ENCODE measurements around the gene BGN. TPM values are rescaled to one million over a fixed set of nuclear protein-coding genes. Genes with fewer than 3 reads are reported as not detected.

BGN gene
- total RNA-seq, 1 donor from 2014 or later: not detected

GRCh38 chrX:153460826-153461225 lies 34.0 kb upstream of the BGN start:
- intact Hi-C loops (cut with micrococcal nuclease): loop anchor here (10.0 kb wide), 1 partner anchor 56 kb away; the partner anchor contains the start of gene PNMA6E

GRCh38 chrX:153462291-153462690 lies 32.5 kb upstream of the BGN start:
- intact Hi-C loops (cut with micrococcal nuclease): loop anchor here (10.0 kb wide), 1 partner anchor 57 kb away; the partner anchor contains the start of gene PNMA6E

- intact Hi-C loops (cut with micrococcal nuclease): loop anchor here (10.0 kb wide), 1 partner anchor 58 kb away; the partner anchor contains the start of gene PNMA6E
Observed at GRCh38 chrX:153463031-153463430, 31.7 kb upstream of the BGN start.

- intact Hi-C loops (cut with micrococcal nuclease): loop anchor here (10.0 kb wide), 1 partner anchor 59 kb away; the partner anchor contains the start of gene PNMA6E
Observed at GRCh38 chrX:153463556-153463955, 31.2 kb upstream of the BGN start.

- intact Hi-C loops (cut with micrococcal nuclease): loop anchor here (10.0 kb wide), 1 partner anchor 59 kb away; the partner anchor contains the start of gene PNMA6E
Observed at GRCh38 chrX:153464116-153464515, 30.7 kb upstream of the BGN start.

- intact Hi-C loops (cut with micrococcal nuclease): loop anchor here (10.0 kb wide), 1 partner anchor 61 kb away; the partner anchor contains the start of gene PNMA6E
Observed at GRCh38 chrX:153465691-153466380, 28.9 kb upstream of the BGN start.

GRCh38 chrX:153468008-153468580 lies 26.7 kb upstream of the BGN start:
- intact Hi-C loops (cut with micrococcal nuclease): loop anchor here (10.0 kb wide), 1 partner anchor 63 kb away; the partner anchor contains the start of gene PNMA6E

- intact Hi-C loops (cut with micrococcal nuclease): loop anchor here (1.0 to 10.0 kb wide), 5 partner anchors 65 to 528 kb away; partner anchors contain the start of genes CCNQ and PNMA6E
Observed at GRCh38 chrX:153469811-153470410, 24.9 kb upstream of the BGN start.

GRCh38 chrX:153470411-153471363 lies 24.1 kb upstream of the BGN start, which contains the start of gene HAUS7:
Gene HAUS7, minus strand, starts transcription at chrX:153470576. Its CDS starts 19 bp downstream, at chrX:153470557.
- intact Hi-C loops (cut with micrococcal nuclease): loop anchor here (1.0 to 5.0 kb wide), 5 partner anchors 37 to 528 kb away; partner anchors contain the start of gene CCNQ

GRCh38 chrX:153471663-153472280 lies 23.0 kb upstream of the BGN start:
- intact Hi-C loops (cut with micrococcal nuclease): loop anchor here (1.0 to 5.0 kb wide), 3 partner anchors 36 to 529 kb away; no protein-coding TSS in a partner anchor

- intact Hi-C loops (cut with micrococcal nuclease): loop anchor here (5.0 kb wide), 1 partner anchor 531 kb away; no protein-coding TSS in a partner anchor
Observed at GRCh38 chrX:153473126-153473525, 21.7 kb upstream of the BGN start.

GRCh38 chrX:153474266-153474665 lies 20.5 kb upstream of the BGN start:
- intact Hi-C loops (cut with micrococcal nuclease): loop anchor here (5.0 kb wide), 1 partner anchor 532 kb away; no protein-coding TSS in a partner anchor

- intact Hi-C loops (cut with micrococcal nuclease): loop anchor here (5.0 kb wide), 1 partner anchor 532 kb away; no protein-coding TSS in a partner anchor
Observed at GRCh38 chrX:153474718-153475117, 20.1 kb upstream of the BGN start.

- intact Hi-C loops (cut with micrococcal nuclease): no loop called here
Observed at GRCh38 chrX:153475271-153475670, 19.5 kb upstream of the BGN start.

- intact Hi-C loops (cut with micrococcal nuclease): no loop called here
Observed at GRCh38 chrX:153475751-153476281, 19.0 kb upstream of the BGN start.

- intact Hi-C loops (cut with micrococcal nuclease): no loop called here
Observed at GRCh38 chrX:153476666-153477363, 18.0 kb upstream of the BGN start.

- intact Hi-C loops (cut with micrococcal nuclease): no loop called here
Observed at GRCh38 chrX:153477364-153477857, 17.4 kb upstream of the BGN start.

- intact Hi-C loops (cut with micrococcal nuclease): no loop called here
Observed at GRCh38 chrX:153477901-153478300, 16.9 kb upstream of the BGN start.

- intact Hi-C loops (cut with micrococcal nuclease): no loop called here
Observed at GRCh38 chrX:153478746-153479145, 16.0 kb upstream of the BGN start.
